HepG2 (cell line): Measurements from ENCODE around the gene POLRMT. TPM values are rescaled to one million over a fixed set of nuclear protein-coding genes. Genes with fewer than 3 reads are reported as not detected.
A peak's percentile ranks its signal among the peaks of the same experiment; 100 is the strongest.

Experiments used
- ATF7-NPFF ChIP-seq: sonication (generic); formaldehyde crosslinking; IDR thresholded peaks from 2 replicates; pipeline ENCODE4 v1.8.1; 2023; ENCODE audit warnings: mild to moderate bottlenecking, low read depth, missing genetic modification reagents, moderate library complexity
- CHD2 ChIP-seq: IDR thresholded peaks from 2 replicates; pipeline ENCODE4 v1.6.1; 2011; ENCODE audit warnings: low read depth, low read length, improper control_type of control experiment
- CSRNP2 ChIP-seq: sonication (generic); formaldehyde crosslinking; conservative IDR thresholded peaks from 2 replicates; pipeline ENCODE4 v1.8.0; 2022; ENCODE audit warnings: low read depth, missing genetic modification reagents
- HCFC1 ChIP-seq: fragments of 150-350 bp; IDR thresholded peaks from 2 replicates; pipeline ENCODE4 v1.6.1; 2014; ENCODE audit warnings: low read depth, low read length
- HDAC6 ChIP-seq: fragments of 200-600 bp; sonication (generic); IDR thresholded peaks from 2 replicates; pipeline ENCODE4 v1.7.0; 2017; ENCODE audit warnings: mild to moderate bottlenecking, antibody characterized with exemption, low read length, low read depth
- MTA1 ChIP-seq: sonication (generic); formaldehyde crosslinking; IDR thresholded peaks from 2 replicates; pipeline ENCODE4 v1.4.0; 2020; ENCODE audit warnings: missing genetic modification reagents, mild to moderate bottlenecking, borderline replicate concordance
- RBFOX2 ChIP-seq: fragments of 200-400 bp; formaldehyde crosslinking; IDR thresholded peaks from 2 replicates; pipeline ENCODE4 v1.6.1; 2017; ENCODE audit warnings: low read depth, mild to moderate bottlenecking, low read length
- RXRA ChIP-seq: sonication (generic); formaldehyde crosslinking; IDR thresholded peaks from 2 replicates; pipeline ENCODE4 v1.5.1; 2020; ENCODE audit warnings: missing genetic modification reagents
- ZBTB40 ChIP-seq, 2 experiments: fragments of 450-650 bp in 1 of 2; sonication (generic) in 1 of 2; formaldehyde crosslinking in 1 of 2; IDR thresholded peaks; 2 replicates each; pipeline versions ENCODE4 v1.6.1 to v1.8.0; 2016 to 2022; ENCODE audit warnings: antibody characterized with exemption in 1 of 2, mild to moderate bottlenecking in 1 of 2, missing genetic modification reagents in 1 of 2
- ZNF691 ChIP-seq: sonication (generic); formaldehyde crosslinking; IDR thresholded peaks from 2 replicates; pipeline ENCODE4 v1.4.0; 2020; ENCODE audit warnings: missing genetic modification reagents, low read depth, mild to moderate bottlenecking, borderline replicate concordance
- ZNF782 ChIP-seq: sonication (generic); formaldehyde crosslinking; IDR thresholded peaks from 2 replicates; pipeline ENCODE4 v1.4.0; 2020; ENCODE audit warnings: missing genetic modification reagents, mild to moderate bottlenecking, borderline replicate concordance
- polyA plus RNA-seq, 8 experiments: library from polyadenylated mRNA; depleted of rRNA in 3 of 8; stranded (reverse) in 7 of 8; unstranded in 1 of 8; fragments of >200 nt; fragmentation: Illumina TruSeq in 4 of 8; extraction: Trizol in 4 of 8; gene quantifications; 2 replicates each; pipeline versions ENCODE4 v1.2.1 to v1.2.3, GENCODE V29; 2011 to 2016; ENCODE audit warnings: low read depth in 4 of 8, missing spikeins in 1 of 8, mixed read lengths in 1 of 8; ENCODE audit not compliant: insufficient read depth in 1 of 8
- total RNA-seq, 5 experiments: library from RNA; depleted of rRNA; stranded (reverse); fragments of >200 nt; fragmentation: Illumina TruSeq; extraction: Trizol; gene quantifications; 2 replicates each; pipeline ENCODE4 v1.2.3, GENCODE V29; 2016; ENCODE audit warnings: low read depth in 1 of 5
- TF ChIP-seq, protein P1 (sequence below): sonication (generic); formaldehyde crosslinking; IDR thresholded peaks from 2 replicates; pipeline ENCODE4 v1.9.0; 2021; ENCODE audit warnings: missing genetic modification reagents, mild to moderate bottlenecking, borderline replicate concordance

Gene POLRMT
- total and polyA plus RNA-seq, 2 of the 13 experiments (the other 11 are each of a cell fraction or from before 2014, with no cell fraction given) = 78.0 to 101 TPM

GRCh38 chr19:572743-573518 lies 60.4 kb downstream of the POLRMT start (continued):
- TF ChIP-seq ATF7-NPFF (0 out of 2 replicates have a peak, but pooled peaks have one; percentile 39), CHD2 (peak; percentile 71), HDAC6 (0 out of 2 replicates have a peak, but pooled peaks have one; percentile 32), ZNF691 (CRISPR knock-in tag) (0 out of 2 replicates have a peak, but pooled peaks have one; percentile 34), CSRNP2 (CRISPR knock-in tag) (no peak), ZBTB40 (IDR thresholded peaks at IDR 0.05) (no peak), ZBTB40 (CRISPR knock-in tag; IDR thresholded peaks at IDR 0.05) (0 out of 2 replicates have a peak, but pooled peaks have one; percentile 1), MTA1 (CRISPR knock-in tag) (peak; percentile 80; the same call in 1 of the 2 replicates), ZNF782 (CRISPR knock-in tag) (0 out of 2 replicates have a peak, but pooled peaks have one; percentile 28), HCFC1 (no peak), RXRA (CRISPR knock-in tag) (0 out of 2 replicates have a peak, but pooled peaks have one; percentile 8), RBFOX2 (peak; percentile 50)
- TF ChIP-seq, protein P1, sequence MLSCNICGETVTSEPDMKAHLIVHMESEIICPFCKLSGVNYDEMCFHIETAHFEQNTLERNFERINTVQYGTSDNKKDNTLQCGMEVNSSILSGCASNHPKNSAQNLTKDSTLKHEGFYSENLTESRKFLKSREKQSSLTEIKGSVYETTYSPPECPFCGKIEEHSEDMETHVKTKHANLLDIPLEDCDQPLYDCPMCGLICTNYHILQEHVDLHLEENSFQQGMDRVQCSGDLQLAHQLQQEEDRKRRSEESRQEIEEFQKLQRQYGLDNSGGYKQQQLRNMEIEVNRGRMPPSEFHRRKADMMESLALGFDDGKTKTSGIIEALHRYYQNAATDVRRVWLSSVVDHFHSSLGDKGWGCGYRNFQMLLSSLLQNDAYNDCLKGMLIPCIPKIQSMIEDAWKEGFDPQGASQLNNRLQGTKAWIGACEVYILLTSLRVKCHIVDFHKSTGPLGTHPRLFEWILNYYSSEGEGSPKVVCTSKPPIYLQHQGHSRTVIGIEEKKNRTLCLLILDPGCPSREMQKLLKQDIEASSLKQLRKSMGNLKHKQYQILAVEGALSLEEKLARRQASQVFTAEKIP = 0 out of 2 replicates have a peak, but pooled peaks have one; percentile 31
